ENCODE results near the gene KIF13A.

DNA sequence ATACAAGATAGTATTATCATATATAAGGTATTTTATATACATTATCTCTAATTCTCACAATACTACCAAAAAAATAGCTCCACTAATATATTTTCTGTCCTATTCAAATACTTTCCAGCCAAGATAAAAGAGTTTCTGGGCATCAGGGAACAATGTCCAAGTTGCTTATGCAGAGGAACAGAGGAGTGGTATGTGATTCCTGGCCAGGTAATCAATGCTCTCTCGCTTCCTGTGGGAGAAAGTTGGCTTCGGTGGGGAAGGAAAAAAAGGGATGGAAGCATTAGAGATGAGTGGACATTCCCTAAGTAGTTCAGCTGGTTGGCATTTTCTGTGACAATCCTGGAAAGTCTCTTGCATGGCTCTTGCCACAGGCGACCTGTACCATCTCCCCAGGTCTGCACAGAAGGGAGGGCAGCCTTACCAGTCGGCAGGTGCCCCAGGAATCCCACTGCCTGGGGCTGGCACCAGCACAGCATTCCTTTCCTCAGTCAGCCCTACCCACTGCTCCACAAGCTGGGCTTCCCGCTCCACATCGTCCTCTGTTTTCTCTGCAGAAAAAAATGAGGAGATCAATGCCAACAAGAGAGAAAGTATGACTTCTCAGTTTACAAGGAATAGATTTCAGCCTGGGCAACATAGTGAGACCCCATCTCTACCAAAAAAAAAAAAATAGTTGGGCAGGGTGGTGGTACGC, 202.2 kb downstream of the KIF13A start:
- TF ChIP-seq, protein P1, sequence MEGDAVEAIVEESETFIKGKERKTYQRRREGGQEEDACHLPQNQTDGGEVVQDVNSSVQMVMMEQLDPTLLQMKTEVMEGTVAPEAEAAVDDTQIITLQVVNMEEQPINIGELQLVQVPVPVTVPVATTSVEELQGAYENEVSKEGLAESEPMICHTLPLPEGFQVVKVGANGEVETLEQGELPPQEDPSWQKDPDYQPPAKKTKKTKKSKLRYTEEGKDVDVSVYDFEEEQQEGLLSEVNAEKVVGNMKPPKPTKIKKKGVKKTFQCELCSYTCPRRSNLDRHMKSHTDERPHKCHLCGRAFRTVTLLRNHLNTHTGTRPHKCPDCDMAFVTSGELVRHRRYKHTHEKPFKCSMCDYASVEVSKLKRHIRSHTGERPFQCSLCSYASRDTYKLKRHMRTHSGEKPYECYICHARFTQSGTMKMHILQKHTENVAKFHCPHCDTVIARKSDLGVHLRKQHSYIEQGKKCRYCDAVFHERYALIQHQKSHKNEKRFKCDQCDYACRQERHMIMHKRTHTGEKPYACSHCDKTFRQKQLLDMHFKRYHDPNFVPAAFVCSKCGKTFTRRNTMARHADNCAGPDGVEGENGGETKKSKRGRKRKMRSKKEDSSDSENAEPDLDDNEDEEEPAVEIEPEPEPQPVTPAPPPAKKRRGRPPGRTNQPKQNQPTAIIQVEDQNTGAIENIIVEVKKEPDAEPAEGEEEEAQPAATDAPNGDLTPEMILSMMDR (conservative IDR thresholded peaks at IDR 0.05) = no peak
- no peak for TF ChIP-seq EZH2 (IDR thresholded peaks at IDR 0.05; ENCODE audit: low read depth)
